ENCODE results near the gene MRPS7. TPM values are rescaled to one million over a fixed set of nuclear protein-coding genes. Genes with fewer than 3 reads are reported as not detected.

MRPS7 gene
- total RNA-seq (2011; cell fraction: chromatin; rRNA removed; ENCODE audit: low replicate concordance), result 58.3 and 91.9 TPM in 2 replicates
- total RNA-seq (2011; cell fraction: nucleolus; rRNA removed), result 73.0 and 88.6 TPM in 2 replicates
- 64.5 and 67.2 TPM in 2 replicates for total RNA-seq (2011; cell fraction: nucleoplasm; rRNA removed)
- 115 and 137 TPM in 2 replicates for total RNA-seq (2014; rRNA removed)
- 128 and 142 TPM in 2 replicates for total RNA-seq (2014; rRNA removed; fragmentation: Illumina TruSeq; extraction: Trizol)
- total RNA-seq (2015; rRNA removed; fragmentation: Illumina TruSeq; extraction: Trizol), result 124 and 132 TPM in 2 replicates
- 117 and 120 TPM in 2 replicates for total RNA-seq (2021)
- 90.8 and 115 TPM in 2 replicates for polyA plus RNA-seq (2011; rRNA removed)
- 83.0 and 98.9 TPM in 2 replicates for polyA plus RNA-seq (2011; cell fraction: cytosol; rRNA removed)
- 73.0 and 76.0 TPM in 2 replicates for polyA plus RNA-seq (2011; cell fraction: nucleus; rRNA removed)
- polyA plus RNA-seq (2012), result 60.3 and 98.2 TPM in 2 replicates
- polyA plus RNA-seq (2014; fragmentation: Illumina TruSeq; extraction: Trizol), result 140 and 153 TPM in 2 replicates
- 100 to 1,000 TPM; 236 to 244 TPM for polyA plus RNA-seq (2014; fragmentation: Nextera tagmentation; extraction: Ambion mirVana)
- polyA plus RNA-seq (2014; rRNA removed), result 107 and 126 TPM in 2 replicates
- 75.2 and 86.1 TPM in 2 replicates for polyA minus RNA-seq (2011; rRNA and poly(A)+ RNA removed)
- polyA minus RNA-seq (2011; cell fraction: cytosol; rRNA and poly(A)+ RNA removed), result 34.9 and 44.7 TPM in 2 replicates
- 34.5 and 47.3 TPM in 2 replicates for polyA minus RNA-seq (2011; cell fraction: nucleus; rRNA and poly(A)+ RNA removed)
- percentile 91 among the genes with signal in this experiment for Bru-seq, nascent RNA
- percentile 75 among the genes with signal in this experiment for BruChase-seq, experiment 1, labeled RNA remaining after a 2-hour chase
- BruChase-seq, experiment 2, labeled RNA remaining after a 6-hour chase, result percentile 74 among the genes with signal in this experiment
- long read RNA-seq, experiment 1, transcript MRPS7-203 (4 exons, 1,638 nt), result minor isoform, 47 of 508 reads
- long read RNA-seq, experiment 1, transcript MRPS7-201 (5 exons, 1,406 nt), result major isoform, 400 of 508 reads
- long read RNA-seq, experiment 1, partial matches to known transcripts, result 12 of 508 reads
- long read RNA-seq, experiment 1, other reads (novel, unspliced or antisense), result 45 of 508 reads
- long read RNA-seq, experiment 2, transcript MRPS7-201 (5 exons, 1,406 nt), result major isoform, 167 of 215 reads
- long read RNA-seq, experiment 2, transcript MRPS7-203 (4 exons, 1,638 nt), result minor isoform, 19 of 215 reads
- long read RNA-seq, experiment 2, partial matches to known transcripts, result 15 of 215 reads
- long read RNA-seq, experiment 2, other reads (novel, unspliced or antisense), result 12 of 215 reads
- long read RNA-seq, experiment 3, transcript MRPS7-203 (4 exons, 1,638 nt), result minor isoform, 17 of 324 reads
- long read RNA-seq, experiment 3, transcript MRPS7-201 (5 exons, 1,406 nt), result major isoform, 289 of 324 reads
- long read RNA-seq, experiment 3, partial matches to known transcripts, result 3 of 324 reads
- long read RNA-seq, experiment 3, other reads (novel, unspliced or antisense), result 13 of 324 reads

GRCh38 chr17:75261336-75262111 is at the start of gene MRPS7, which contains the start of gene GGA3:
MRPS7 (plus strand) TSS chr17:75261879; CDS start chr17:75261901, 22 bp downstream.
GGA3 (minus strand) TSS chr17:75261606; CDS start chr17:75261587, 19 bp downstream.
- Histone ChIP-seq H2AFZ (ENCODE audit: low read depth, low read length) (peak within 1 kb of the TSS; percentile 89), H3K79me2 (ENCODE audit: control insufficient read depth, insufficient read depth, low read length) (peaks cover 64% of the 10 kb centered on the region), H3K9me1 (ENCODE audit: control insufficient read depth, insufficient read depth, low read length) (no peaks in the 10 kb centered on the region), H3K4me3 (peak within 1 kb of the TSS; percentile 91), H4K20me1 (replicated peaks; ENCODE audit: control insufficient read depth, insufficient read depth, low read length) (no peaks in the 10 kb centered on the region), H3K4me1 (replicated peaks in 1 of 2; ENCODE audit: control insufficient read depth in 2 of 2, insufficient read depth in 2 of 2, low read length in 2 of 2) (peaks cover 20 to 23% of the 10 kb centered on the region in 2 experiments; a peak in 4 of 5 replicates), H3K9me3 (replicated peaks; ENCODE audit: control insufficient read depth, insufficient read depth, low read depth, low read length) (no peaks in the 10 kb centered on the region), H3K27me3 (ENCODE audit: control insufficient read depth in 2 of 2, insufficient read depth in 2 of 2, low read length in 2 of 2) (no peaks in the 10 kb centered on the region), H3K9ac (ENCODE audit: insufficient read depth in 1 of 2, low read depth in 2 of 2, low read length in 2 of 2) (peak within 1 kb of the TSS; percentile 94 to 100), H3K27ac (ENCODE audit: extremely low read depth, low read depth, low read length) (peak within 1 kb of the TSS; percentile 93), H3K4me2 (ENCODE audit: insufficient read depth, low read length) (peak within 1 kb of the TSS; percentile 100), H3K36me3 (ENCODE audit: control insufficient read depth, insufficient read depth, low read length) (peaks cover 50% of the 10 kb centered on the region; the same call in 2 of the 3 replicates)
- FAIRE-seq, result peak; percentile 63
- BruUV-seq (replicated peaks), result no TSS peak
- DNase-seq (ENCODE audit: extremely low read depth in 1 of 4, low spot score in 3 of 4), result peak; percentile 86 to 97 (median 94)
- intact Hi-C loops (cut with micrococcal nuclease) (loop anchor here (2.0 kb wide), 1 partner anchor 21 kb away; no protein-coding TSS in a partner anchor), in situ Hi-C loops (cut with MboI) (loop anchor here (10.0 kb wide), 1 partner anchor 153 kb away; no protein-coding TSS in a partner anchor)
- ChIA-PET CTCF (ENCODE audit: low intra/inter-chr PET ratio) (interaction anchor here (0.6 to 2.0 kb wide), 3 partner anchors 21 to 214 kb away, joined by 3 to 4 read pairs (median 3); partner anchors contain the start of gene KCTD2), POLR2A (interaction anchor here (0.5 to 6.3 kb wide), 36 partner anchors 9 to 1121 kb away, joined by 3 to 85 read pairs (median 5); partner anchors contain the start of genes GRB2, JPT1, MIF4GD and NUP85)
- ATAC-seq, result peak; percentile 96
- under 1% methylated on average over 56 of the region's 69 CpGs for WGBS (ENCODE audit: insufficient coverage, low coverage, missing lambda C conversion rate)
- TF ChIP-seq ZNF57 (CRISPR knock-in tag; IDR thresholded peaks at IDR 0.05), result no peak
- no peak for TF ChIP-seq SMARCC2 (IDR thresholded peaks at IDR 0.05; ENCODE audit: low read depth)
- peak; percentile 33; the same call in 1 of the 2 replicates for TF ChIP-seq ZBTB26 (CRISPR knock-in tag; IDR thresholded peaks at IDR 0.05)
- TF ChIP-seq NCOA6 (IDR thresholded peaks at IDR 0.05), result no peak
- no peak for TF ChIP-seq NFIX (CRISPR knock-in tag; IDR thresholded peaks at IDR 0.05; ENCODE audit: low read depth)
- TF ChIP-seq KDM4B (IDR thresholded peaks at IDR 0.05; ENCODE audit: borderline replicate concordance in 2 of 2, low read depth in 1 of 2), result peak in 1 of 2 experiments; percentile 60; a peak in 1 of 4 replicates
- no peak for TF ChIP-seq ZNF512 (tag; IDR thresholded peaks at IDR 0.05)
- TF ChIP-seq ZC3H4 (CRISPR knock-in tag; IDR thresholded peaks at IDR 0.05; ENCODE audit: borderline replicate concordance), result no peak
- no peak for TF ChIP-seq ZNF253 (CRISPR knock-in tag; conservative IDR thresholded peaks at IDR 0.05)
- TF ChIP-seq VEZF1 (CRISPR knock-in tag; IDR thresholded peaks at IDR 0.05), result peak; percentile 57

All from K562 (cell line).